ENCODE measurements around the gene CXCL6. TPM values are rescaled to one million over a fixed set of nuclear protein-coding genes. Genes with fewer than 3 reads are reported as not detected.

Gene CXCL6
- 0.45 TPM for total RNA-seq
- long read RNA-seq: 0 reads

DNA sequence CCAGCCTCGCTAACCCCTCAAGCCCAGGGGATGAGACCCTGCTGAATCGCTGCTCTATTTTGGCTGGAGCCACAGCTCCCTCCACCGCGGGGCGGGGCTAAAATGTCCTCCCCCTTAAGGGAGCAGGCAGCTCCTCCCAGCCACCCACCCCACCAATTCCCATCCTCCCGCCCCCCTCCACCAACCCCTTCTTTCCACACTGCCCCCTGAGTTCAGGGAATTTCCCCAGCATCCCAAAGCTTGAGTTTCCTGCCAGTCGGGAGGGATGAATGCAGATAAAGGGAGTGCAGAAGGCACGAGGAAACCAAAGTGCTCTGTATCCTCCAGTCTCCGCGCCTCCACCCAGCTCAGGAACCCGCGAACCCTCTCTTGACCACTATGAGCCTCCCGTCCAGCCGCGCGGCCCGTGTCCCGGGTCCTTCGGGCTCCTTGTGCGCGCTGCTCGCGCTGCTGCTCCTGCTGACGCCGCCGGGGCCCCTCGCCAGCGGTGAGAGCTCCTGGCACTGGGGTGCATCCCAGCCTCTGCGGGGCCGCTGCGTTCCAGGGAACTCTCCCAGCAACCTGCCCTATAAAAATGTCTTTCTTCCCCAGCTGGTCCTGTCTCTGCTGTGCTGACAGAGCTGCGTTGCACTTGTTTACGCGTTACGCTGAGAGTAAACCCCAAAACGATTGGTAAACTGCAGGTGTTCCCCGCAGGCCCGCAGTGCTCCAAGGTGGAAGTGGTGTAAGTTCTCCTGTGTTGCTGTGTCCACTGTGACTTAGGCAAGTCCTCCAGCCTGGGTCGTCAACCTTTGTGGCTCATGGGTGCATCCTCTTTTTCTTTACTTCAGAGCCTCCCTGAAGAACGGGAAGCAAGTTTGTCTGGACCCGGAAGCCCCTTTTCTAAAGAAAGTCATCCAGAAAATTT, at the start of gene CXCL6:
CXCL6 (plus strand) TSS at position 306 of the 907 bp plus-strand sequence; CDS start at position 379, 73 bp downstream.
- no peak for DNase-seq (ENCODE audit: low spot score)

DNA sequence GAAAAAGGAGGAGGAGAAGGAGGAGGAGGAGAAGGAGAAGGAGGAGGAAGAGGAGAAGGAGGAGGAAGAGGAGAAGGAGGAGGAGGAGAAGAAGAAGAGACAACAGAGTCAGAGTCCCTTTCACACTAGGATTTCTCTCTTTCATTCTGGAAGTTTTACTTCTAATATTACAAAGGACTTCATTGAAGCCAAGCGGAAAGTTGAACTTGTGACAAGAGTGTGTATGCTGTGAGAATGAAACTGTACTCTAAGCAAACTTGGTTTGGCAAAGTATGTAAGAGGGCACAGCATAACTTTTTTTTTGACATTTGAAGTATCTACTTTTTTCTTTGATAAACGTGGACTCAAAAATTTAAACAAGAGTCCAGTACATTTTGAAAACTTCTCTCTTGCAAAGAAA, 48.1 kb upstream of the CXCL6 start:
- no peak for DNase-seq (ENCODE audit: low spot score)

- no peak for DNase-seq (ENCODE audit: low spot score)
Observed at GRCh38 chr4:73798842-73799241, 37.6 kb upstream of the CXCL6 start.

- DNase-seq (ENCODE audit: low spot score): no peak
Observed at GRCh38 chr4:73800206-73800605, 36.3 kb upstream of the CXCL6 start.

DNA sequence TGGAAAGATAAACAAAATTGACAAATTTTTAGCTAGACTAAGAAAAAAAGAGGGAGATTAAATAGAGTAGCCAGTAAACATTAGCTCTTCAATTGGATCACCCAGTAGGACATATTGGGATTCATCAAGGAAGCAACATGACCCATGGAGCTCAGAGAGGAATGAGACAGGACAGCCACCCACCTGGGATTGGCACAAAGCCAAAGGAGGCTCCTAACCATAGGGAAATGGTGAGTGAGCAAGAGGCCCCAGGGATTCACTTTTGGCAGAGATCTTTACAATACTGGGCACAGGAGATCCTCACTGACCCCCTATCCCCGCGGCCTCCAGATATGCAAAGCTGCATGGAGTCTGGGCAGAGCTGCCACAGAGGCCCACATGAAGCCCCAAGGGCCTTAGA, 34.8 kb upstream of the CXCL6 start:
- DNase-seq (ENCODE audit: low spot score): no peak

GRCh38 chr4:73803213-73803612, 33.3 kb upstream of the CXCL6 start:
- no peak for DNase-seq (ENCODE audit: low spot score)

DNA sequence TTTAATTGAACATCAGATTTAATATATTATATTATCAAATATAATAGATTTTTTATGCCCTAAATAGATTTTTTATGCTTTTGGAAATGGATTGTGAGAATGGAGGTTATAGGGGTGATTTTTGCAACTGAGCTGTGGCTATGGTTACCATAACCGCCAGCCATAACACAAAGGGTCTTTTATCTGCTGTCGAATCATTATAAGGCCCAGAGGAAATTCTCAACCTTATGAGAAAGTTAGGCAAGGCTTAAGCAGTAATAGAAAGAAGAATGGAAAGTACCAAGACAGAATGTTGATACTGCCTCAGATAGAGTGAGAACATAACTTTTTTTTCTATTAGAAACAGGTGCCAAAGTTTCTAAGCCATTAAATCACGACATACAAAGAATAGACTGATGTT, 26.3 kb upstream of the CXCL6 start:
- no peak for DNase-seq (ENCODE audit: low spot score)

DNA sequence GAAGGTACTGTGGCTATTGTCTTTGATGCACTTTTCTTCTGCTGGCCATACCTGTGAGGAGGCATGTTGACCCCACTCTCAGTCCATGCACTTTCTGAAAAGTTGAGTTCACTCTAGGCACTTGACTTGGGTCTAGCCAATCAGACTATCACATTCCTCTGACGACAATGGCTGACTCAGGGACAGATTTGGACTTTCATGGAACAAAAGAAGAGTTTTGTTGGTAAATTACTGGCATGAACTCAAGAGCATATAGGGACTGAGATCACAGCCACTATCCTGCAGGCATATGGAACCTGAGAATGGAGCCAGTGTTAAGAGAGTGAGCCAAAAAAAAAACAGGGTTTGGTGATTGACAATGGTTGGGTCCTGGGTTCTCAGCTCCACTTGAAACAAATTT, 24.6 kb upstream of the CXCL6 start:
- no peak for DNase-seq (ENCODE audit: low spot score)

DNA sequence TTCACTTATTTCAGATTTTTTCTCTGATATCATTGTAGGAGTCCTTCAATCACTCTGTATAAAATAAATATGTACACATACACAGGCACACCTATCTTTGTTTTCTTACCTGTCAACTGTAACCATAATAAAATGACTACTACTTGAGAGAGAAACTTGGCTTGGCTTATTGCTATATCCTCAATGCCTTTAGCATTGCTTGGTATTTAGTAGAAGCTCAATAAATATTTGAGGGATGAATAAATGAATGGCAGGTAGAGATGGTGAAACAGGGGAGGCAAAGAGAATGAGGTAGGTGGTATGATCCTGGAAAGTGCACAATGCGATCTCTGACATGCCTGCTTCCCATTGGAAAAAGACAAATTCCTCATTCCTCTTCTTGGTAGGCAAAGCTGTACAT, 21.8 kb upstream of the CXCL6 start:
- no peak for DNase-seq (ENCODE audit: low spot score)

DNA sequence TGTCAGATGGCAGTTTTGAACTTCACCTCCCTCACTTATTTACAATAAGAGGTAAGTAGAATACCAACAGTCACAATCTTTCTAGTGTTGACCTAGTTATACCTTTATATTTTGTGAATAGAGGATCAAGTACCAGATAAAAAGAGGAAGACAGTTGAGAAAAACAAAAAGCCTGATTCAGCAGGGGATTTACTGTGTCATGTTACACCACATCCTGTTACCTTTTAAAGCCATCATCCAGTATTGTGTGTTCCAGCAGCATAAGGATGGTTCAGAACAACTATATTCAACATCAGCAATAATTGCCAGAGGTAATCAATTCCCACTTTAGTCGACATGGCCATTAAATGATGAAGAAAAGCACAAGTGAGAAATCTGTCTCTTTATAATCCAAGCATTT, 21.3 kb upstream of the CXCL6 start:
- DNase-seq (ENCODE audit: low spot score): no peak

- no peak for DNase-seq (ENCODE audit: low spot score)
Observed at GRCh38 chr4:73816814-73817213, 19.7 kb upstream of the CXCL6 start.

- DNase-seq (ENCODE audit: low spot score): no peak
Observed at GRCh38 chr4:73817341-73817740, 19.1 kb upstream of the CXCL6 start.

DNA sequence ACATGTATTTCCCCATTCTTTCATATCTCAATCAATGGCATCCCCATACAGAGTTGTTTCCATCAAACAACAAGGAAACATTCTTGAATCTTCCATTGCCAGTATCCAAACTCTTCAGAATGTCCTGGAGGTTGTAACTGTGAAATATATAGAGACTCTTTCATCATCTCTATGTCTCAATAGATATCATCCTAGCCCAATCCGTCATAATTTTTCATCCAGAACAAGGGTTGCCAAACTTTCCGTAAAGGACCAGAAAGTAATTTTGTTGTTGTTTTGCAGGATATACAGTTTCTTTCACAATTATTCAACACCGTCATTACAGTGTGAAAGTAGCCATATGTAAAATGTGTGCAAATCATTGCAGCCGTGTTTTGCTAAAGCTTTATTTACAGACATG, 15.2 kb upstream of the CXCL6 start:
- DNase-seq (ENCODE audit: low spot score): no peak

- no peak for DNase-seq (ENCODE audit: low spot score)
Observed at GRCh38 chr4:73822389-73822788, 14.1 kb upstream of the CXCL6 start.

GRCh38 chr4:73822812-73823504, 13.5 kb upstream of the CXCL6 start:
- DNase-seq (ENCODE audit: low spot score): no peak

GRCh38 chr4:73823760-73824159, 12.7 kb upstream of the CXCL6 start:
- DNase-seq (ENCODE audit: low spot score): no peak

DNA sequence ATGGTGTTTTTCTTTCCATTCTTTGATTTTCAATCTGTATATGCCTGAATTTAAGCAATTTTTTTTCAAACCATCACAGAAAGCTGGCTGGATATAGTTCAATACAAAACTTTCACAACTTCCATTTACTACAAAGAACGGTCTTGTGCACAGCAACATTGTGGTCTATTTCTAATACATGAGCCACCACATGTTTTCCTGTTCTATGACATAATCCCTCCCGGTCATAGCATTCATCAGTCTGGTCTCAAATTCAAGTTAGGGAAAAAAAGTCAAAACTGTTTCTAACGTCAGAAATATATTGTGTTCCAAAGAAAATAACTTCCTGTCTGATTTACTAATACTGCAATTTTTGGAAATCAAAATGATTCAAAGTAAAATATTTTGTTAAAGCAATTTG, 7.5 kb upstream of the CXCL6 start:
- no peak for DNase-seq (ENCODE audit: low spot score)

DNA sequence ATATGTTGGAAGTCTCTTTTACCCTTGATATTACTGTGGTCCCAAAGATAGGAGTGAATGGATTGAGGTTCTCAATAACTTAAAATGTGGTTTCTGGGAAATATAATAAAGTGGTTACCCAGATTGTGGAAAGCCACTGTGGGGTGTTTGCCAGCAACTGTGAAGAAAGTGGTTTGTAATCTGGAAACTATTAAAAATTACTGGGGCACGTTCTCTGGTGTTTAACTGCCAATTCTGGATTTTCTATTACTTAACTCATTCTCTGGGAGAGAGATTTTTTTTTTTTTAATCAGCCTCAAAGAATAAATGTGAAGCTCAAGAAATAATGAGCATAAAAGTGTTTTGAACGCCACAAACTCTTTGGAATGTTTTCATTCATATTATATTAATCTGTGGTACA, 4.9 kb upstream of the CXCL6 start:
- no peak for DNase-seq (ENCODE audit: low spot score)

DNA sequence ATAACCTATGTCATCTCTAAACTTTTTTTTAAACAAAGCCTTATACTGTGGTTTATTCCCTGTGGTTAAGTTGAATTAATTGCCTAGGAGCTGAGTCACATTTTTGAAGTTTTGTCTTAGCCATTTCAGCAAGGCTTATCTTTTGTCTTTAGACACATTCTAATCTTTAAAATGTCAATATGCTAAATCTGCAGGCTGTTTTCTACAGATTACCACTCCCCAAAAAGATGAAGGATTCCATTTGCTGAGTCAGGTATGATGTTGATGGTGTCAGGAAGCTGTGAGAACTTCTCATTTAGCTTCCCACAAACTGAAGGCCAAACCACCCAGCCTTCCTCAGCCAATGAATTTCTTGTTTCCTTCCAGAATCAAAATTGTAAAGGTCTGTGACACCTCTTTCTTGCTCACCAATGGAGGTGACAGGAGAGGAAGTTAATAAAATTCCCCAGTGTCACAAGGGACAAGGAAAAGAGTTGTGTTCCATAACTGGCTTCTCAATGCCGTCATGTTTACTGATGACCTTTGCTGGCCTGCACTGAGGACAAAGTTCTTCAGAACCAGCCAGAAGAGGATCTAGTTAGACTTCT, 3.7 kb upstream of the CXCL6 start:
- DNase-seq (ENCODE audit: low spot score): no peak

DNA sequence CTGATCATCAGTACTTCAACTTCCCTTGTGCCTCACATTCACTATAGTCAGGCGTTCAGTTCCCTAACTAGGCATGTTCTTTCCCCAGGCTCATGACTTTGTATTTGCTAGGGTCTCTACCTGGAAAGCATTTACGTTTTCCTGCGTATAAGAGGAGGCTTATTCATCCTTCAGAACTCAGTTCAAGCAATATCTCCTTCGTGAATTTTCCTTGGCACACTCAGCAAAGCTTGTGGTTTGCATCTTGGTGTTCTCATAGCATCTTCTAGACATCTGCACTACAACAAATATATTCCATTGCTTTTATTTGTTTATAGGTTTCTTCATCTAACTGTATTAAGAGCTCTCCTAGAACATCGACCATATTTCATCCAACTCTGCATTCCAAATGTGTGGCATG, 2.6 kb downstream of the CXCL6 start:
- no peak for DNase-seq (ENCODE audit: low spot score)

DNA sequence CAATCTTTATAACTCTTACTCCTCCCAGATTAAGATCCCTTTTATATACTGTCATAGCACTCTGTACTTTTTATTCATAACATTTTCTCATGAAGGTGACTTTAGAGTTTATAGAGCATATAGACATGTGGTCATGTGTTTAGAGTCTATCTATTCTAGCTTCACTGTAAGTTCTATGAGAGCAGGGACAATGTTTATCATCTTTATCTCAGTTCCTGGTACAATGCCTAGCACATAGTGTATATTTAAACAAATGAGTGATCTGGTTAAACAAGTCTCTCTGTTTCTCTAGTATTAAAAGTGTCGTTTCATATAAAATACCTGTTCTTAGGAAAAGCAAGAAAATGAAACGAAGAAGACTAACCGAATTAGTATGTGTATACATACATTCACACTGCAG, 3.2 kb downstream of the CXCL6 start:
- no peak for DNase-seq (ENCODE audit: low spot score)

DNA sequence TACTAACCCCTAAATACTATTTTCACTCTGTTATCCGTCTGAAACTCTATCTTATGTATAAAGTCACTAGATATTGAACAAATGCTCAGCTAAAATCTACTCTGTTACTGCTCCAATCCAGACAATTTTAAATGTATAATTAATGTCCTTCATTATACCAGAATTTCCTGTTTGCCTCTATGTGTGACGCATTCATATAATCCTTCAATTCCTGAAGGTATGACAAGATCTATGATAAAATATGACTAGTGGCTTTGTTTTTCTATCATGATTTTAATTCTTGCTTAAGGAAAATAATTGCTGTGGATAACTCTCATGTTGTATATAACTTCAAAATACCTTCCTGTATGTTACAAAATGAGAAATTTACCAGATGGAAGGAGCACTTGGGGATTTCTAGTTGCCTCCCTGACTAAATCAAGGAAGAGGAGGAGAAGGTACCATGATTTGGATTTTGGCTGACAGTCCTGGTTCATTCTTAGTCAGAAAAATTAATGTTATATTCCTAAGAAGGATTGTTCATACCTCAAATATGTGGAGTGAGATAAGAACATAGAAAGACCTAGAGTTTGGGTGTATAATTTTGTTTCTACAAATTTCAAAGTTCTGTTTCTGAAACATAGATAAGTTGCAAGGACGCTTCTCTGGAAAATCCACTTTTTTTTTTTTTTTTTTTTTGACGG, 4.9 kb downstream of the CXCL6 start:
- DNase-seq (ENCODE audit: low spot score): no peak

Measured in mesenteric fat pad (tissue), 1 donor.